ENCODE results near the gene RIPK3. TPM values are rescaled to one million over a fixed set of nuclear protein-coding genes. Genes with fewer than 3 reads are reported as not detected.

The RIPK3 gene
- polyA plus RNA-seq, 1 of the 3 experiments (the other 2 are of a cell fraction): not detected

GRCh38 chr14:24286996-24287395, 52.8 kb downstream of the RIPK3 start:
- Histone ChIP-seq H3K9ac (no peak overlapping the region), H3K4me3 (ENCODE audit: low read depth in 2 of 2, low read length in 1 of 2) (no peak overlapping the region), H3K36me3 (replicated peaks in 1 of 2; ENCODE audit: control insufficient read depth in 1 of 2, insufficient read depth in 2 of 2, low read length in 1 of 2) (peaks cover 0 to 23% of the 10 kb centered on the region in 2 experiments), H2AFZ (ENCODE audit: low read depth) (no peak overlapping the region), H3K27me3 (ENCODE audit: insufficient read depth) (no peaks in the 10 kb centered on the region), H3K9me2 (no peaks in the 10 kb centered on the region), H3K4me2 (no peak overlapping the region), H3K9me3 (no peaks in the 10 kb centered on the region), H3K4me1 (ENCODE audit: control insufficient read depth in 1 of 2, insufficient read depth in 2 of 2, low read depth in 1 of 2, low read length in 1 of 2) (no peaks in the 10 kb centered on the region), H3K27ac (ENCODE audit: low read depth in 2 of 2, low read length in 1 of 2) (no peak overlapping the region), H3K79me2 (ENCODE audit: insufficient read depth) (no peaks in the 10 kb centered on the region), H3F3A (replicated peaks; ENCODE audit: insufficient read depth) (no peaks in the 10 kb centered on the region), H4K20me1 (ENCODE audit: insufficient read depth) (no peaks in the 10 kb centered on the region)
- WGBS (ENCODE audit: low lambda C conversion rate): 95% methylated on average over 5 of the region's 5 CpGs
- DNase-seq: no peak
- TF ChIP-seq, protein P1, sequence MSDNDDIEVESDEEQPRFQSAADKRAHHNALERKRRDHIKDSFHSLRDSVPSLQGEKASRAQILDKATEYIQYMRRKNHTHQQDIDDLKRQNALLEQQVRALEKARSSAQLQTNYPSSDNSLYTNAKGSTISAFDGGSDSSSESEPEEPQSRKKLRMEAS (IDR thresholded peaks at IDR 0.05; ENCODE audit: low read depth): no peak
- TF ChIP-seq NFIC (IDR thresholded peaks at IDR 0.05; ENCODE audit: borderline replicate concordance) (no peak), EP300 (IDR thresholded peaks at IDR 0.05; ENCODE audit: borderline replicate concordance in 1 of 2, low read depth in 1 of 2, low read length in 1 of 2) (no peak), FOSL2 (IDR thresholded peaks at IDR 0.05; ENCODE audit: borderline replicate concordance, low read depth) (no peak), FOXJ3 (CRISPR knock-in tag; IDR thresholded peaks at IDR 0.05) (no peak), IRF3 (IDR thresholded peaks at IDR 0.05; ENCODE audit: low read depth, low read length) (no peak), JUND (IDR thresholded peaks at IDR 0.05) (no peak)
- ChIA-PET CTCF (interaction anchor here (0.9 to 1.7 kb wide), 3 partner anchors 10 to 44 kb away, joined by 3 to 5 read pairs (median 4); partner anchors contain the start of gene CIDEB), POLR2A (no interaction called here)

Small RNA genes within 50 kb of the gene (small RNA-seq; reads per million reads assigned to genes)
- gene RF00026: 0 reads per million in 7 experiments

Other genes starting within 250 kb of the RIPK3 start
- gene PCK2, start 245.7 kb downstream of the RIPK3 start, polyA plus RNA-seq (2012; rRNA removed): 16.2 and 16.6 TPM in 2 replicates
- 34.6 and 36.7 TPM in 2 replicates for gene DCAF11, start 225.2 kb downstream of the RIPK3 start, polyA plus RNA-seq (2012; rRNA removed)
- 0.76 and 0.88 TPM in 2 replicates for gene NRL, start 225.0 kb downstream of the RIPK3 start, polyA plus RNA-seq (2012; rRNA removed)
- gene FITM1, start 209.3 kb downstream of the RIPK3 start, polyA plus RNA-seq (2012; rRNA removed): 0.12 TPM in 1 of 2 replicates, not detected in the other
- gene PSME1, start 203.8 kb downstream of the RIPK3 start, polyA plus RNA-seq (2012; rRNA removed): 154 and 287 TPM in 2 replicates
- 14.5 and 19.3 TPM in 2 replicates for gene EMC9, start 198.4 kb downstream of the RIPK3 start, polyA plus RNA-seq (2012; rRNA removed)
- gene PSME2, start 193.4 kb downstream of the RIPK3 start, polyA plus RNA-seq (2012; rRNA removed): 129 and 147 TPM in 2 replicates
- gene RNF31, start 192.5 kb downstream of the RIPK3 start, polyA plus RNA-seq (2012; rRNA removed): 19.2 and 20.4 TPM in 2 replicates
- gene IRF9, start 178.7 kb downstream of the RIPK3 start, polyA plus RNA-seq (2012; rRNA removed): 37.6 and 43.6 TPM in 2 replicates
- 13.1 and 23.2 TPM in 2 replicates for gene REC8, start 167.9 kb downstream of the RIPK3 start, polyA plus RNA-seq (2012; rRNA removed)
- gene IPO4, start 151.2 kb downstream of the RIPK3 start, polyA plus RNA-seq (2012; rRNA removed): 39.7 and 61.3 TPM in 2 replicates
- 48.7 and 54.8 TPM in 2 replicates for gene TM9SF1, start 144.6 kb downstream of the RIPK3 start, polyA plus RNA-seq (2012; rRNA removed)
- gene TSSK4, start 134.3 kb downstream of the RIPK3 start, polyA plus RNA-seq (2012; rRNA removed): 0.05 TPM in 1 of 2 replicates, not detected in the other
- 92.4 and 96.1 TPM in 2 replicates for gene CHMP4A, start 126.5 kb downstream of the RIPK3 start, polyA plus RNA-seq (2012; rRNA removed)
- gene MDP1, start 123.9 kb downstream of the RIPK3 start, polyA plus RNA-seq (2012; rRNA removed): 36.4 and 36.7 TPM in 2 replicates
- 465 and 534 TPM in 2 replicates for gene NEDD8, start 107.6 kb downstream of the RIPK3 start, polyA plus RNA-seq (2012; rRNA removed)
- gene GMPR2, start 107.1 kb downstream of the RIPK3 start, polyA plus RNA-seq (2012; rRNA removed): 97.0 and 149 TPM in 2 replicates
- 38.3 and 42.2 TPM in 2 replicates for gene TINF2, start 97.4 kb downstream of the RIPK3 start, polyA plus RNA-seq (2012; rRNA removed)
- gene TGM1, start 76.8 kb downstream of the RIPK3 start, polyA plus RNA-seq (2012; rRNA removed): 2.7 and 3.0 TPM in 2 replicates
- gene RABGGTA, start 68.4 kb downstream of the RIPK3 start, polyA plus RNA-seq (2012; rRNA removed): 54.9 and 59.4 TPM in 2 replicates
- 65.4 and 71.7 TPM in 2 replicates for gene DHRS1, start 40.2 kb downstream of the RIPK3 start, polyA plus RNA-seq (2012; rRNA removed)
- gene NOP9, start 40.1 kb downstream of the RIPK3 start, polyA plus RNA-seq (2012; rRNA removed): 11.9 and 17.2 TPM in 2 replicates
- gene CIDEB, start 32.0 kb downstream of the RIPK3 start, polyA plus RNA-seq (2012; rRNA removed): 0.03 and 0.05 TPM in 2 replicates
- gene LTB4R2, start 29.9 kb downstream of the RIPK3 start, polyA plus RNA-seq (2012; rRNA removed): 8.2 and 12.2 TPM in 2 replicates
- gene LTB4R, start 28.5 kb downstream of the RIPK3 start, polyA plus RNA-seq (2012; rRNA removed): 11.9 and 14.0 TPM in 2 replicates
- gene ADCY4, start 4.9 kb downstream of the RIPK3 start, polyA plus RNA-seq (2012; rRNA removed): 0.03 and 0.08 TPM in 2 replicates
- gene NFATC4, start 28.2 kb upstream of the RIPK3 start, polyA plus RNA-seq (2012; rRNA removed): 24.9 and 25.3 TPM in 2 replicates
- gene NYNRIN, start 59.0 kb upstream of the RIPK3 start, polyA plus RNA-seq (2012; rRNA removed): 4.7 and 4.8 TPM in 2 replicates
- gene CBLN3, start 89.7 kb upstream of the RIPK3 start, polyA plus RNA-seq (2012; rRNA removed): 1.8 TPM in 2 replicates
- 18.3 and 21.8 TPM in 2 replicates for gene KHNYN, start 90.0 kb upstream of the RIPK3 start, polyA plus RNA-seq (2012; rRNA removed)
- gene SDR39U1, start 102.8 kb upstream of the RIPK3 start, polyA plus RNA-seq (2012; rRNA removed): 81.8 and 88.4 TPM in 2 replicates
- not detected in 2 replicates for gene CMA1, start 168.3 kb upstream of the RIPK3 start, polyA plus RNA-seq (2012; rRNA removed)
- gene CTSG, start 236.3 kb upstream of the RIPK3 start, polyA plus RNA-seq (2012; rRNA removed): not detected in 2 replicates

Data from SK-N-SH (cell line).